NOMO-1 treated with DMSO at 0.1 percent for 48 hours (cell line): ENCODE results near the gene SOX5.

ENCODE experiments used
- DNase-seq: peaks from one replicate; lab custom pipeline; 2025; ENCODE audit not compliant: unreplicated experiment; lab: John Stamatoyannopoulos, UW

SOX5 gene

GRCh38 chr12:23694920-23695319 lies 254.6 kb downstream of the SOX5 start:
- no peak for DNase-seq

GRCh38 chr12:23694307-23694706 lies 255.2 kb downstream of the SOX5 start:
- no peak for DNase-seq

- no peak for DNase-seq
These were observed 261.5 kb downstream of the SOX5 start for GRCh38 chr12:23687947-23688346.

- DNase-seq, result no peak
These were observed 263.4 kb downstream of the SOX5 start for GRCh38 chr12:23686095-23686494.

- peak; percentile 94 for DNase-seq
These were observed 265.3 kb downstream of the SOX5 start for GRCh38 chr12:23684121-23684520.

- no peak for DNase-seq
These were observed 268.2 kb downstream of the SOX5 start for GRCh38 chr12:23681237-23681636.

- no peak for DNase-seq
These were observed 275.4 kb downstream of the SOX5 start for GRCh38 chr12:23674064-23674463.

GRCh38 chr12:23671881-23672280 lies 277.6 kb downstream of the SOX5 start:
- no peak for DNase-seq

GRCh38 chr12:23670684-23671083 lies 278.8 kb downstream of the SOX5 start:
- no peak for DNase-seq

- no peak for DNase-seq
These were observed 279.8 kb downstream of the SOX5 start for GRCh38 chr12:23669691-23670090.

- DNase-seq, result no peak
These were observed 282.6 kb downstream of the SOX5 start for GRCh38 chr12:23666866-23667265.

GRCh38 chr12:23662966-23663365 lies 286.5 kb downstream of the SOX5 start:
- no peak for DNase-seq

- DNase-seq, result peak; percentile 78
These were observed 290.3 kb downstream of the SOX5 start for GRCh38 chr12:23659131-23659530.

GRCh38 chr12:23657598-23657997 lies 291.9 kb downstream of the SOX5 start:
- DNase-seq, result no peak

GRCh38 chr12:23655884-23656283 lies 293.6 kb downstream of the SOX5 start:
- DNase-seq, result no peak

- no peak for DNase-seq
These were observed 294.4 kb downstream of the SOX5 start for GRCh38 chr12:23655112-23655511.

GRCh38 chr12:23648546-23648945 lies 300.9 kb downstream of the SOX5 start:
- DNase-seq, result no peak

GRCh38 chr12:23640754-23641153 lies 308.7 kb downstream of the SOX5 start:
- no peak for DNase-seq

- no peak for DNase-seq
These were observed 315.1 kb downstream of the SOX5 start for GRCh38 chr12:23634344-23634743.

GRCh38 chr12:23631786-23632377 lies 317.6 kb downstream of the SOX5 start:
- no peak for DNase-seq

GRCh38 chr12:23630524-23630923 lies 318.9 kb downstream of the SOX5 start:
- DNase-seq, result no peak

GRCh38 chr12:23628806-23629205 lies 320.7 kb downstream of the SOX5 start:
- no peak for DNase-seq

GRCh38 chr12:23626791-23627190 lies 322.7 kb downstream of the SOX5 start:
- no peak for DNase-seq

- DNase-seq, result no peak
These were observed 327.6 kb downstream of the SOX5 start for GRCh38 chr12:23621900-23622299.
